GM21526 (cell line): ENCODE results near the gene RPL5.

Experiments used
- ATAC-seq: cut with Tn5 transposase; IDR thresholded peaks from one replicate; pipeline ENCODE4 v1.9.1; 2021; ENCODE audit warnings: moderate library complexity; ENCODE audit not compliant: unreplicated experiment, low FRiP score

Gene RPL5

GRCh38 chr1:92817986-92818764, 13.7 kb upstream of the RPL5 start:
- peak; percentile 56 for ATAC-seq

- no peak for ATAC-seq
These were observed 11.8 kb upstream of the RPL5 start for GRCh38 chr1:92820024-92820423.

GRCh38 chr1:92820551-92820950, 11.3 kb upstream of the RPL5 start:
- ATAC-seq: no peak

GRCh38 chr1:92822879-92823278, 9.0 kb upstream of the RPL5 start:
- ATAC-seq: no peak

GRCh38 chr1:92826792-92827191, 5.0 kb upstream of the RPL5 start:
- no peak for ATAC-seq

GRCh38 chr1:92831368-92831761, 475 bp upstream of the RPL5 start:
- no peak for ATAC-seq

- ATAC-seq: no peak
These were observed 786 bp downstream of the RPL5 start for GRCh38 chr1:92832537-92833114.

GRCh38 chr1:92833840-92834239, 2.0 kb downstream of the RPL5 start:
- no peak for ATAC-seq

GRCh38 chr1:92834617-92835016, 2.8 kb downstream of the RPL5 start:
- ATAC-seq: no peak

GRCh38 chr1:92837062-92837461, 5.2 kb downstream of the RPL5 start:
- no peak for ATAC-seq

- ATAC-seq: no peak
These were observed 6.7 kb downstream of the RPL5 start for GRCh38 chr1:92838519-92838918.

GRCh38 chr1:92839442-92839841, 7.6 kb downstream of the RPL5 start:
- no peak for ATAC-seq

GRCh38 chr1:92840600-92840999, 8.8 kb downstream of the RPL5 start:
- no peak for ATAC-seq

- ATAC-seq: no peak
These were observed 10.5 kb downstream of the RPL5 start for GRCh38 chr1:92842082-92843045.

- no peak for ATAC-seq
These were observed 11.2 kb downstream of the RPL5 start for GRCh38 chr1:92843046-92843423.

GRCh38 chr1:92843429-92844352, 11.9 kb downstream of the RPL5 start:
- ATAC-seq: no peak

GRCh38 chr1:92844439-92844838, 12.6 kb downstream of the RPL5 start:
- ATAC-seq: no peak

GRCh38 chr1:92845908-92846307, 14.1 kb downstream of the RPL5 start:
- ATAC-seq: no peak

- ATAC-seq: no peak
These were observed 16.4 kb downstream of the RPL5 start for GRCh38 chr1:92848201-92848600.

- no peak for ATAC-seq
These were observed 18.2 kb downstream of the RPL5 start for GRCh38 chr1:92850019-92850418.
